Smooth muscle cell of the coronary artery (primary cell): ENCODE measurements around the gene IREB2. TPM values are rescaled to one million over a fixed set of nuclear protein-coding genes. Genes with fewer than 3 reads are reported as not detected.

Experiments
- total RNA-seq: library from RNA; depleted of rRNA; stranded (reverse); fragments of >200 nt; gene quantifications from 2 replicates; pipeline ENCODE4 v1.2.3, GENCODE V29; 2014; ENCODE audit warnings: low replicate concordance

The IREB2 gene, protein sequence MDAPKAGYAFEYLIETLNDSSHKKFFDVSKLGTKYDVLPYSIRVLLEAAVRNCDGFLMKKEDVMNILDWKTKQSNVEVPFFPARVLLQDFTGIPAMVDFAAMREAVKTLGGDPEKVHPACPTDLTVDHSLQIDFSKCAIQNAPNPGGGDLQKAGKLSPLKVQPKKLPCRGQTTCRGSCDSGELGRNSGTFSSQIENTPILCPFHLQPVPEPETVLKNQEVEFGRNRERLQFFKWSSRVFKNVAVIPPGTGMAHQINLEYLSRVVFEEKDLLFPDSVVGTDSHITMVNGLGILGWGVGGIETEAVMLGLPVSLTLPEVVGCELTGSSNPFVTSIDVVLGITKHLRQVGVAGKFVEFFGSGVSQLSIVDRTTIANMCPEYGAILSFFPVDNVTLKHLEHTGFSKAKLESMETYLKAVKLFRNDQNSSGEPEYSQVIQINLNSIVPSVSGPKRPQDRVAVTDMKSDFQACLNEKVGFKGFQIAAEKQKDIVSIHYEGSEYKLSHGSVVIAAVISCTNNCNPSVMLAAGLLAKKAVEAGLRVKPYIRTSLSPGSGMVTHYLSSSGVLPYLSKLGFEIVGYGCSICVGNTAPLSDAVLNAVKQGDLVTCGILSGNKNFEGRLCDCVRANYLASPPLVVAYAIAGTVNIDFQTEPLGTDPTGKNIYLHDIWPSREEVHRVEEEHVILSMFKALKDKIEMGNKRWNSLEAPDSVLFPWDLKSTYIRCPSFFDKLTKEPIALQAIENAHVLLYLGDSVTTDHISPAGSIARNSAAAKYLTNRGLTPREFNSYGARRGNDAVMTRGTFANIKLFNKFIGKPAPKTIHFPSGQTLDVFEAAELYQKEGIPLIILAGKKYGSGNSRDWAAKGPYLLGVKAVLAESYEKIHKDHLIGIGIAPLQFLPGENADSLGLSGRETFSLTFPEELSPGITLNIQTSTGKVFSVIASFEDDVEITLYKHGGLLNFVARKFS
- total RNA-seq = 13.3 and 15.9 TPM in 2 replicates

DNA sequence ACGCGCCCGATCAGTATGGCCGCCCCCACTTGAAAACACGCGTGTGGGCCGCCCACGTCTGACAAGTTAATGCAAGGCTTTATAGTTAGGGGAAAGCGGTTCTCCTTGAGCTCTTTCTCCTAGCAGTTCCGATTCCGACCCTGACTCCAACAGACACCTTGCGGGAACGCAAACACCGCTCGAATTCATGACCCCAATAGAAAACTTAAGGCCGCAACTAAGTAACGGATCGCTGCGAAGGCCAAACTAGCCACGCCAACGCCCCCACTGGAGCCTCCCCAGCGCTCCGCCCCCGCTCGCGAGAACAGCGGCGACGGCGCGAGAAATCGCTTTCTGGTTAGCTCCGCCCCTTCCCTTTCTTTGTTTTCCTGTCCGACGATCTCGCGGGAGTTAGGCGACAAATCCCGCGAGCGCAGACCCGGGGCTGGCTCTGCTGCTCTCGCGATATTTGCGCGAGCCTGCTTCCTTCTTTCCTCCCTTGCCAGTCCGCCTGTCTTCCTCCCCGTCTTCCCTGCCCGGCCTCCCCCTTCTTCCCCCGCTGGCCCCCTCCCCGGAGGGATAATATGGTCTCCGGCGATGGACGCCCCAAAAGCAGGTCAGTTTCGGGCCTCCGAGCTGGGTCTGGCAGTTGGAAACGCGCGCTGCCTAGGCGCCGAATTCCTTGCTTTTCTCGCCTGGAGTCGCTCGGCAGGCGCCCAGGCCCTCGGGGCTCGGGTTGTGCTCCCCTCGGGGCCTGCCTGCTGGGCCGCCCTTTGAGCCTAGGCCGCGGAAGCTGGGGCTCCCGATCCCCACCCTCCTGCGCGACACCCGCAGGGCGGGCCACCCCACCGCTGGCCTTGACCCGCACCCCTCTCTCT lies at the start of gene IREB2:
IREB2 (plus strand) TSS at position 455 of the 857 bp plus-strand sequence; CDS start at position 577, 122 bp downstream.

DNA sequence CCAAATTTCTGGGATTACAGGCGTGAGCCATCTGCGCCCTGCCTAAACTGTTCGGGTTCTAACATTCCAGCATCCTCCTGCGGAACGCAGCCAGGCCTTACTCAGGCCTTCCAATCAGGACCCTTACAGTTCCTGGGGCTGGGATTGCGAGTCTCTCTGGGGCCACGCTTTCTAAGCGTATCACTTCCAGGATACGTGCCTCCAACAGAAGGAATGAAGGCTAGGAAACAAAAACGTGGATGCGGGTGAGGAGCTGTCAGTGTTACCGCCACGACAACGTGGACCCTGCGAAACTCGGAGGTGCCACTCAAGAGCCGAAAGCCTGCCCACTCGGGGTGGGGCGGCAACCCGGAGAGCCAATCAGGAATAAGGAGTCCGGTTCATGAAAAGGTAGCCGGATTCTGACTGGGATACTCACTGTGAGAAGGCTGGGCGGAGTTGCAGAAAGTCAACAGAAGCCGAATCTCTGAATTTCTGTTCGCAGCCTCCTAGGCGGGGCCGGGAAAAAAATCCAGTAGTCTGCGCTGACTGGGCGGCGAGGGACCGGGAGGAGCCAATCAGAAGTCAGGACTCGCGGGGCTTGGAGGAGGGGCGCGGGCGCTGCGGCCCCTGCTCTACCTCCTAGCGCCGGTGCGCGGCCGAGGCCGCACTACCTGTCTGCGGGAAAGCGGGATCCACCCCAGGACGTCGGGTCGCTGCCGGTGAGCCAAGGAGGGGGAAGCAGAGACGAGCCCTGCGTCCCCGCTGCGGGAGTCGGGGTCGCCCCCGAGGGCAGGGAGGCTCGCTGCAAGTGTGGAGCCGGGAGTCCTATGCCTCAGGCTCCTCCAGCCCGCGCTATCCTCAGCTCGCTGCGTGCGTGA lies 69.2 kb downstream of the IREB2 start, which contains the start of gene HYKK:
HYKK (plus strand) TSS at position 607 of the 860 bp plus-strand sequence. CDS start 5,512 bp downstream, outside the sequence.

DNA sequence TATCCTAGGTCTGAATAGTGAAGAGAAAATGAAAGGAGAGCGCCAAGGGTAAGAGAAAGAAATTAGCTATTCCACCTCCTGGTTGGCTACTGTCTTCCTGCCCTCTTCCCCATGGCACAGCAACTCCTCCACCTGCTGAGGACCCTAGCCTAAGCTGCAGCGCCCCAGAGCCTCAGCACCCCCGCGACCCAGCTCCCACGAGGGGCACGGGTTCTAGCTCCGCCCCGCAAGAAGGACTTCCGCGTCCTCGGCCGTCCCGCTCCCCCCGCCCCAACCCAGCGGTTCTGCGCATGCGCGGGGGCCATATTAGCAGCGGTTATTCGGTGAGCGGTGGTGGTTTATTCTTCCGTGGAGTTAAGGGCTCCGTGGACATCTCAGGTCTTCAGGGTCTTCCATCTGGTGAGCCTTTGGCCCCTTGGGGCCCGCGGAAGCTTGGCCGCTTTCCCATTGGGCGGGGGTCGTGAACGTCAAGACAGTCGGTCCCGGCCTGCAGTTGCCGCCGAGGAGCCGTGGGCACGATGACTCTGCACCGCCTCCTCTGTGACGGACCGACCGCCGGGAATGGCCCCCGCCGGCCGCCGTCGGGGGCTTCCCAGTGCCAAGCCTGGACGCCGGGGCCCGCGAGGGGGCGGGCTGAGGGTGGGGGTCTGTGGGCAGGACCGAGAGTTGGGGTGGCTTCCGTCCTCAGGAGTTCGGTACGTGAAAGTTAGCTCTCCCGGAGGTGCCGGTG lies 102.3 kb downstream of the IREB2 start, which contains the start of gene PSMA4:
PSMA4 (plus strand) TSS at position 304 of the 730 bp plus-strand sequence. CDS start 1,484 bp downstream, outside the sequence.

Other genes starting within 250 kb of the IREB2 start
- under 0.01 TPM in 1 of 2 replicates, not detected in the other for gene ACSBG1, start 203.7 kb upstream of the IREB2 start, total RNA-seq
- gene DNAJA4, start 173.7 kb upstream of the IREB2 start, total RNA-seq = 0.75 and 3.2 TPM in 2 replicates
- gene SKIC8, start 138.6 kb upstream of the IREB2 start, total RNA-seq = 69.5 and 94.6 TPM in 2 replicates
- gene CRABP1, start 97.9 kb upstream of the IREB2 start, total RNA-seq = not detected in 2 replicates
- gene HYKK, start 69.4 kb downstream of the IREB2 start, total RNA-seq = 0.70 and 2.9 TPM in 2 replicates
- gene PSMA4, start 102.2 kb downstream of the IREB2 start, total RNA-seq = 61.3 and 157 TPM in 2 replicates
- 0.12 and 0.53 TPM in 2 replicates for gene CHRNA5, start 127.3 kb downstream of the IREB2 start, total RNA-seq
- gene CHRNA3, start 182.8 kb downstream of the IREB2 start, total RNA-seq = not detected in 2 replicates
- not detected in 2 replicates for gene CHRNB4, start 203.0 kb downstream of the IREB2 start, total RNA-seq